Stimulated activated naive CD8-positive, alpha-beta T cell treated with anti-CD3 and anti-CD28 coated beads, Interleukin-15, Interleukin-2, amounts not matched to agents 100 ng/mL and 50 ng/mL, for 24 hours (primary cell): ENCODE measurements around the gene RIN1.

Source experiments
- H3K27ac Mint-ChIP-seq: one replicate; pipeline ENCODE4 v1.8.0; 2021; ENCODE audit warnings: mild to moderate bottlenecking, mixed read lengths
- H3K27me3 Mint-ChIP-seq: one replicate; pipeline ENCODE4 v1.8.0; 2021; ENCODE audit warnings: mixed read lengths
- H3K36me3 Mint-ChIP-seq: one replicate; pipeline ENCODE4 v1.8.0; 2021; ENCODE audit warnings: low read depth, mixed read lengths
- H3K4me1 Mint-ChIP-seq: one replicate; pipeline ENCODE4 v1.8.0; 2021; ENCODE audit warnings: low read depth, mixed read lengths
- H3K4me3 Mint-ChIP-seq: one replicate; pipeline ENCODE4 v1.8.0; 2021; ENCODE audit warnings: mild to moderate bottlenecking, mixed read lengths
- H3K9me3 Mint-ChIP-seq: one replicate; pipeline ENCODE4 v1.8.0; 2021; ENCODE audit warnings: mixed read lengths

Gene RIN1

GRCh38 chr11:66318600-66318970, 17.6 kb downstream of the RIN1 start:
- Mint-ChIP-seq H3K27me3 (no peaks in the 10 kb centered on the region), H3K9me3 (no peaks in the 10 kb centered on the region), H3K27ac (peak overlapping the region; percentile 85), H3K36me3 (no peaks in the 10 kb centered on the region), H3K4me1 (peaks cover 64% of the 10 kb centered on the region), H3K4me3 (peak overlapping the region; percentile 17)

GRCh38 chr11:66317723-66318599, 18.3 kb downstream of the RIN1 start:
- peak overlapping the region; percentile 71 for H3K4me3 Mint-ChIP-seq
- H3K4me1 Mint-ChIP-seq, result peaks cover 59% of the 10 kb centered on the region
- no peaks in the 10 kb centered on the region for H3K27me3 Mint-ChIP-seq
- H3K27ac Mint-ChIP-seq, result peak overlapping the region; percentile 97
- no peaks in the 10 kb centered on the region for H3K9me3 Mint-ChIP-seq
- no peaks in the 10 kb centered on the region for H3K36me3 Mint-ChIP-seq

- Mint-ChIP-seq H3K27ac (peak overlapping the region; percentile 97), H3K4me1 (peaks cover 60% of the 10 kb centered on the region), H3K9me3 (no peaks in the 10 kb centered on the region), H3K36me3 (no peaks in the 10 kb centered on the region), H3K27me3 (no peaks in the 10 kb centered on the region), H3K4me3 (peak overlapping the region; percentile 71)
Observed at GRCh38 chr11:66317322-66317722, 18.9 kb downstream of the RIN1 start.

GRCh38 chr11:66316849-66317251, 19.4 kb downstream of the RIN1 start, which contains the start of gene CD248:
Gene CD248, minus strand, starts transcription at chr11:66317044. Its CDS starts 17 bp downstream, at chr11:66317027.
- H3K36me3 Mint-ChIP-seq, result no peaks in the 10 kb centered on the region
- no peaks in the 10 kb centered on the region for H3K27me3 Mint-ChIP-seq
- H3K9me3 Mint-ChIP-seq, result no peaks in the 10 kb centered on the region
- peaks cover 63% of the 10 kb centered on the region for H3K4me1 Mint-ChIP-seq
- H3K4me3 Mint-ChIP-seq, result peak within 1 kb of the TSS; percentile 71
- peak within 1 kb of the TSS; percentile 97 for H3K27ac Mint-ChIP-seq

- H3K36me3 Mint-ChIP-seq, result no peaks in the 10 kb centered on the region
- no peaks in the 10 kb centered on the region for H3K9me3 Mint-ChIP-seq
- peak overlapping the region; percentile 89 for H3K27ac Mint-ChIP-seq
- H3K4me1 Mint-ChIP-seq, result peaks cover 65% of the 10 kb centered on the region
- no peaks in the 10 kb centered on the region for H3K27me3 Mint-ChIP-seq
- peak overlapping the region; percentile 70 for H3K4me3 Mint-ChIP-seq
Observed at GRCh38 chr11:66315921-66316811, 20.1 kb downstream of the RIN1 start.

GRCh38 chr11:66315498-66315885, 20.7 kb downstream of the RIN1 start:
- no peaks in the 10 kb centered on the region for H3K36me3 Mint-ChIP-seq
- H3K27ac Mint-ChIP-seq, result peak overlapping the region; percentile 89
- no peaks in the 10 kb centered on the region for H3K27me3 Mint-ChIP-seq
- peak overlapping the region; percentile 70 for H3K4me3 Mint-ChIP-seq
- no peaks in the 10 kb centered on the region for H3K9me3 Mint-ChIP-seq
- H3K4me1 Mint-ChIP-seq, result peaks cover 65% of the 10 kb centered on the region

- H3K4me3 Mint-ChIP-seq, result peak overlapping the region; percentile 70
- peaks cover 61% of the 10 kb centered on the region for H3K4me1 Mint-ChIP-seq
- H3K36me3 Mint-ChIP-seq, result no peaks in the 10 kb centered on the region
Observed at GRCh38 chr11:66314561-66315497, 21.4 kb downstream of the RIN1 start.

GRCh38 chr11:66314186-66314501, 22.1 kb downstream of the RIN1 start:
- Mint-ChIP-seq H3K27me3 (no peaks in the 10 kb centered on the region), H3K27ac (peak overlapping the region; percentile 81), H3K9me3 (no peaks in the 10 kb centered on the region), H3K4me1 (peaks cover 58% of the 10 kb centered on the region), H3K4me3 (peak overlapping the region; percentile 60), H3K36me3 (no peaks in the 10 kb centered on the region)

More at GRCh38 chr11:66314561-66315497, 21.4 kb downstream of the RIN1 start:
- H3K27ac Mint-ChIP-seq, result peak overlapping the region; percentile 89
- H3K9me3 Mint-ChIP-seq, result no peaks in the 10 kb centered on the region
- no peaks in the 10 kb centered on the region for H3K27me3 Mint-ChIP-seq

GRCh38 chr11:66313321-66314185, 22.7 kb downstream of the RIN1 start:
- no peaks in the 10 kb centered on the region for H3K27me3 Mint-ChIP-seq
- peaks cover 52% of the 10 kb centered on the region for H3K4me1 Mint-ChIP-seq
- H3K27ac Mint-ChIP-seq, result peak overlapping the region; percentile 81
- no peaks in the 10 kb centered on the region for H3K9me3 Mint-ChIP-seq
- no peaks in the 10 kb centered on the region for H3K36me3 Mint-ChIP-seq
- H3K4me3 Mint-ChIP-seq, result peak overlapping the region; percentile 60

- Mint-ChIP-seq H3K4me1 (peaks cover 44% of the 10 kb centered on the region), H3K9me3 (no peaks in the 10 kb centered on the region), H3K27me3 (no peaks in the 10 kb centered on the region), H3K4me3 (peak overlapping the region; percentile 94), H3K27ac (peak overlapping the region; percentile 98), H3K36me3 (no peaks in the 10 kb centered on the region)
Observed at GRCh38 chr11:66312549-66313320, 23.5 kb downstream of the RIN1 start.

- H3K9me3 Mint-ChIP-seq, result no peaks in the 10 kb centered on the region
- no peaks in the 10 kb centered on the region for H3K36me3 Mint-ChIP-seq
- peaks cover 37% of the 10 kb centered on the region for H3K4me1 Mint-ChIP-seq
- peak overlapping the region; percentile 98 for H3K27ac Mint-ChIP-seq
- peak overlapping the region; percentile 94 for H3K4me3 Mint-ChIP-seq
- no peaks in the 10 kb centered on the region for H3K27me3 Mint-ChIP-seq
Observed at GRCh38 chr11:66311965-66312548, 24.2 kb downstream of the RIN1 start.

GRCh38 chr11:66311470-66311964, 24.7 kb downstream of the RIN1 start:
- Mint-ChIP-seq H3K4me3 (peak overlapping the region; percentile 94), H3K9me3 (no peaks in the 10 kb centered on the region), H3K27ac (peak overlapping the region; percentile 98), H3K36me3 (no peaks in the 10 kb centered on the region), H3K4me1 (peaks cover 36% of the 10 kb centered on the region), H3K27me3 (no peaks in the 10 kb centered on the region)
